Measurements from ENCODE around the gene DICER1.

DNA sequence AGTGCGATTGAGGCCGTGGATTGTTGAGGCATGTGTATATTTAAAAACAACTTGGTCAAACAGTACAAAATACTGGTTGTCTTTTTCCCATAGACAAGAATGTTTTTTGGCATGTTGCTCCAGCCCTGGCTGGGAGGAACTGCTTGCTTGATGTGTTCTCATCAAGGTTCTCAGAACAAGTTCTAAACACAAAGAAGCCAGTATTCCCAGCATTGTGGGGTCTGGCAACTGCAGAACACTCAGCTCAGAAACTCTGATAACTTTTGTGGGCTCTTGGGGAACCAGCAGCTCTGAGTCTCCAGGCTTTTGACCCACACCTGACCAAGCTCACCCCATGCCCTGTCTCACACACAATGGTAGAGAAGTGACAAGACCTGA lies 27.1 kb upstream of the DICER1 start:
- no peak for TF ChIP-seq CTCF (IDR thresholded peaks at IDR 0.05; ENCODE audit: low read length)
- no peak for TF ChIP-seq EZH2 (optimal IDR thresholded peaks at IDR 0.05; ENCODE audit: low read depth, low read length)

All from MM.1S (cell line).